GM19324 (cell line): ENCODE measurements around the gene ZFP42.
"Not testable (repeated sequence)": the region's sequence is repeated elsewhere in the genome, so short reads cannot be mapped to it uniquely, and the experiment has no call there.

Experiments used
- ATAC-seq: cut with Tn5 transposase; IDR thresholded peaks from one replicate; pipeline ENCODE4 v1.9.1; 2021; ENCODE audit warnings: mild to moderate bottlenecking, moderate library complexity; ENCODE audit not compliant: unreplicated experiment, low FRiP score

Gene ZFP42

DNA sequence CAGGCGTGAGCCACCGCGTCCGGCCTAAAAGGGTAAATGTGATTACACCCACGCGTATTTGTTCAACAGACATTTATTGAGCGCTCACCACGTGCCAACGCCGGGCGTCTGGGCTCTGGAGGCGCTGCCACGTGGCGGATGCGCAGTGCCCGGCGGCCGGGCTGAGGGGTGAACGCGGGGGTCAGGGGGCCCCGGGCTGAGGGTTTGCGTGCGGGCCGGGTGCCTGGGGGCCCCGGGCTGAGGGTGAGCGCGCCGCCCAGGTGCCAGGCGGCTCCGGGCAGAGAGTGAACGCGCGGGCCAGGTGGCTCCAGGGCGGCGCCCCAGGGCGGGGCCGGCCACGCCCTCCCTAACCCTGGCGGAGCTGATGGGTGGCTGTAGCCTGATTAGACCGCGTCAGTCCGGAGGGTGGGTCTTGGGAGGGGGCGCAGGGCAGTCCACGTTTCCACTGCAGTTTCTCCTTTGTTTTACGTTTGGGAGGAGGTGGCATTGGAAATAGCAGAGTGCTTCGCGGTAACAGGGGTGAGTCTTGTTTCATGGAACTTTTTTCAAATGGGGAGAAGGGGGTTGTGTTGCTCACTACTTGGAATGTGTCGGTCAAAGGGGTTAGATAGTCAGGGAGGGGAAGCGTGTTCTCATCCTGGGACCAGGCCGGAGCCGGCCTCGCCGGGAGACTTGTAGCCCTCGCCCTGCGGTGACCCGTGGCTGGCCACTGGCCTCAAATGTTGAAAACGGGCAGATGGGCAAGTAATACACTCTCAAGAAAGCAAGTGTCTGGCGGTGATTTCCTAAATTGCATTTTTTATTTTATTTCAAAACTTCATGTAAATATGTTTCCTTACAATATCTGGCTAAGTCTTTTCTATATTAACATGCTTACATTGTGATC lies at the start of gene ZFP42:
TSS of gene ZFP42 (plus strand) at position 450 of the 886 bp plus-strand sequence. CDS start 7,037 bp downstream, outside the sequence.
- ATAC-seq: no peak

DNA sequence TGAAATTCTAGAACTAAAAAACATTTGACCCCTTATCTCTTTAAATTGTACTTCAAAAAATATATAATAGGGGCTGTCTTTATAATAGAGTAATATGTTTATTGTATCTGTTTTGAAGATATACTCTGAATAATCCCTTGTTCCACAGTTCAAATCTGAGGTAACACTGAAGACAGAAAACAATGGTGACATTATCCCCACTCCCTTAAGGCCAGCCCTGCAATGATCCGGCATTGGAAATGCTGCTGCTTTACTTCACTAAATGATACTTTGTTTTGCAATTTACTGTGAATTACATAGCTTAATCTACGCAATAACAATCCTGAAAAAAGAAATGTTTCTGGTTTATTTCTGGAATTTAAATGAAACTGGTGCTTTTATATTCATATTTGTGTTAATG lies 34.4 kb upstream of the ZFP42 start:
- no peak for ATAC-seq

GRCh38 chr4:187961961-187962360 lies 33.6 kb upstream of the ZFP42 start:
- ATAC-seq: no peak

GRCh38 chr4:187962926-187963325 lies 32.6 kb upstream of the ZFP42 start:
- ATAC-seq: no peak

- no peak for ATAC-seq
Observed at GRCh38 chr4:187965726-187966125, 29.8 kb upstream of the ZFP42 start.

- ATAC-seq: no peak
Observed at GRCh38 chr4:187972135-187972534, 23.4 kb upstream of the ZFP42 start.

DNA sequence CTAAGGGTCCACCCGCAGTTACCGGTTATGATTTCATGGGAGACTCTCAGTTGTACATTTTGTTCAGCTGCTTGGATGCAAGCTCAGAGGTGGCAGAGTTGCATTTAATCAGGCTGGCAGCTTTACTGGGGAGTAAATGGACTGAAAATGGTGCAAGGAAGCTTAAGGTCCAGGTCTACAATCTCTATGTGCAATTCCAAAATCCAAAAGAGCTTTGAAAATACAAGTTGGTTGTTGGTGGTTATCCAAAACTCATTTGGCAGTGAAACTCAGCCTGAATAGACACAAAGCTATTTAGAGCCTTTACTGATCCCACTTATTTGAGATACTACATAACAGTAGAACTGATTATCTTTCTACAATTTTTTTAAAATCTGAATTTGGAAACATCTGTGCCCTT lies 11.8 kb upstream of the ZFP42 start:
- no peak for ATAC-seq

DNA sequence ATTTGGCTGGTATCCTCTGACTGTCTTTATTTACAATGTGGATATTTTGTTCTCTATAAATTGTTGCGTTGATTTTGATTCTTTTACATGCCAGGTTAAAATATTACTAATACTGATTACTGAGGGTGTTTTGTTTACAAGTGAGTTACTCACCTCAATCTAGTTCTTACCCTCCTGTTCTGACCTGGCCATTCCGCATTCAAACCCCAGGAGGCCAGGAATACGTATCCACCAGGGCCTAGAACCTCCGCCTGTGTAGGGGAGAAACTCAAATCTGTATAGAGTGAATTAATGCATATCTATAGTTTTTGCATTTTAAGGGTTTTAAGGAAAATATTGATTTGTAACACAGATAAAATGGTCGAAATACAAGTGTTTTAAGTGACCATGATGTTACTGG lies 2.6 kb upstream of the ZFP42 start:
- ATAC-seq: no peak

- no peak for ATAC-seq
Observed at GRCh38 chr4:187993827-187994226, 1.7 kb upstream of the ZFP42 start.

DNA sequence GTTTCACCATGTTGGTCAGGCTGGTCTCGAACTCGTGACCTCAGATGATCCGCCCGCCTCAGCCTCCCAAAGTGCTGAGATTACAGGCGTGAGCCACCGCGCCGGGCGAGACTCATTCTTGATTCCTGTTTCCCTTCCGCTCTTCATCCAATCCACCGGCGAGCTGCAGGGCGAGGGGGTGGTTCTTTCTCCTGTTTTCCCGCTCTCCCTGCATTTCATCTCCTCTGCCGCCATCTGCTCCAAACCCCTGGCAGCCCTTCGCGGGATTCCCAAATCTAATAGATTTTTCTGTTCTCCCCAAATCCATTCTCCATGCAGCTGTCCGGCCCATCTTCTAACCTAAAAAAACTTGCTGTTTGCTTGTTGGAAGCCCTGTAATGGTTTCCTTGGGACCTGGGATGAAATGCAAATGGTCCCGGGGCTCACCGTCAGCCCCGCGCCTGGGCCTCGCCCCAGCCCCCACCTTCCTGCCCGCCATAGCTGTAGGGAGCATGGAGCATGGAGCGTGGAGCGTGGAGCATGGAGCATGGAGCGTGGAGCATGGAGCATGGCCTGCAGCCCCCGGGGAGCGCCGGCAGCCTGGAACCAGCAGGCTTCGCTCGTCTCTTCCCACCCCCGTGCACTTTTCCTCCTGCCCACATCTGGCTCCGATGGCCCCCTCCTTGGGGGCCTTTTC lies 1.1 kb downstream of the ZFP42 start:
- no peak for ATAC-seq

GRCh38 chr4:187997991-187998390 lies 2.4 kb downstream of the ZFP42 start:
- ATAC-seq: not testable (repeated sequence)

DNA sequence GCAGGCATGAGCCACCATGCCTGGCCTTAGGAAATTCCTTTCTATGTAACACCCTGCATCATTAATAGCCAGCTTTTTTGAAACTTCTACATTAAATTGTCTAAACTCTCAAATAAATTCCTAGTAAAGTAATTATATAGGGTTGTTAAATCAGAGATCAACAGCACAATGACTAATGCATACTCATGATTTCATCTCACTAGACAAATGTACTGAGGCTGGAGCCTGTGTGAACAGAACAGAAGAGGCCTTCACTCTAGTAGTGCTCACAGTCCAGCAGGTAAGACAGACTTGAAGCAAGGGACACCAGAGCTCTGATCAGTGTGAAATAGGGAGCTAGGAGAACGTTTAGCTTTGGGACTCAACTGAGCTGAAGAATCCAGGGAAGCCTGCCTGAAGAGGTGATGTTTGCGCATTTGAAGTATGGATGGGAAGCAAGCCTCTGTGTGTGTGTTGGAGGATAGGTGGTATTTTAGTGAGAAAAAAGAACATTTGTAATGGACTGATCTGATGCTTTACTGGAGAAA lies 3.9 kb downstream of the ZFP42 start:
- ATAC-seq: no peak

DNA sequence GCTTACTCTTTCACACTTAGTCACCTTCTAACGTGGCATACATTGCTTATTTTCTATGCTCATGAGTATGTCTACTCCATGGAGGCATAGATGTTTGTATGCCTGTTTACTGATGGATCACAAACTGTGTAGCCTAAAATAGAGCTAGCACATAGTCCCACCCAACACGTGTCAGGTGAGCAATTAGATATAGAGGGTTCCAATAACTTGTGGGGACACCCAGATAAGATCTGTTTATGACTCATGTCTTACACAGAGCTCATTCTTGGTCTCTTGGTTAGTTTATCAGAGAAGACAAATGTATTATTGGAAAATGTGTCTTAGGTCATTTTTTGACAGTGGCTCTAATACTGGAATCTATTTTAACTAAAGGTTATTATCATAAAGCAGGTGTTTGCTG lies 6.8 kb downstream of the ZFP42 start:
- no peak for ATAC-seq

DNA sequence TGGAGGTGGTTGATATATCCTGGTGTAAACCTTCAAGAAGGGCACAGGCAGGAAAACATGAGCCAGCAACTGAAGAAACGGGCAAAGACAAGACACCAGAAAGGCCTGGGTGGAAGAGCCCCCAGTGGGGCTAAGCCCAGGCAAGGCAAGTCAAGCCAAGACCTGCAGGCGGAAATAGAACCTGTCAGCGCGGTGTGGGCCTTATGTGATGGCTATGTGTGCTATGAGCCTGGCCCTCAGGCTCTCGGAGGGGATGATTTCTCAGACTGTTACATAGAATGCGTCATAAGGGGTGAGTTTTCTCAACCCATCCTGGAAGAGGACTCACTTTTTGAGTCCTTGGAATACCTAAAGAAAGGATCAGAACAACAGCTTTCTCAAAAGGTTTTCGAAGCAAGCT lies 7.2 kb downstream of the ZFP42 start:
- no peak for ATAC-seq

- no peak for ATAC-seq
Observed at GRCh38 chr4:188005561-188005960, 10.0 kb downstream of the ZFP42 start.

DNA sequence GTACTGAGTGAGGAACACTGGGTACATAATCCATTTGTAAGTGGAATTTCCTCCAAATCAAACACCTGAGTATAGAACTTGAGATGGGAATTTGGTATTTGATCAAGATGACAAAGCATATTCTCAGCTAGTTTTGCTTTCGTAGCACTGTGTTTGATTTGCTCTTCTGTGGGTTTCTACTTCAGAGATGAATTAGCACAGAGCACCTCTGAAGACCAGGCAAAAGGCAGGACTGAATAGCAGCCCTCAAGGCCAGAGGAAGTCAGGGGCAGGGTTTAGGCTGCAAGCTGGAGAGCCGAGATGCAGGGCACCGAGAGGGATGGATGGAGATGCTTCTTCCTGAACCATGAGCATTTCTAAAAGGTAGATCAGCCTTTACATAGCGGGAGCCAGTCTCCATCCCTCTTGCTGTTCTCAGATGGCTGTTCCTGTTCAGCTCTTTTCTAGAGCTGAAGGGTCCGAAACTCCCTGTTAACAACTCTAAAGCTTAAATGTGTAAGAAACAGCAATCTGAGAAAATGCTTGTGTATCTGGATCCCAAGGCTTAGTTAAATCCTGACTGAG lies 10.8 kb downstream of the ZFP42 start:
- no peak for ATAC-seq

GRCh38 chr4:188008377-188008776 lies 12.8 kb downstream of the ZFP42 start:
- ATAC-seq: no peak

DNA sequence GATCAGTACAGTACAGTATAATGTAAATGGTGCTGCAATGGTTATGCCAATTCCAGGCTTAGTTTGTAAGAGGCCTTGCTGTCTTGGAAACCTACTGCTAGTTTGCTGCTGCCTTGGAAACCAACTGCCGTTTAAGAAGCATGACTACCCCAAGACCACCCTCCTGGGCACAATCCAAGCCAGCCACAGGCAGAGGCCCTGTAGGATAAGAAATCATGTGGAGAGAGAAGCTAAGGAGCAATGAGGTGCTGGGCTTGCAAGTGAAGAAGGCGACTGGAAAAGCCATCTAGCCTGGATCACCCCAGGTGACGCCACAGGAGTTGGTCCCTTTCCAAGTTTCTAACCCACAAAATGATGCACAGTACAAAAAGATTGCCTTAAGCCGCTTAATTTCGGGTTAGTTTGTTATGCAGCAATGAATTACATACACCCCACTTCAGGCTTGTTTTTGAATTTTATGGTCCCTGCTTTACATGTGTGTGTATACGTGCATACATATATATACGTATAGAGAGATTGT lies 16.9 kb downstream of the ZFP42 start:
- ATAC-seq: no peak

DNA sequence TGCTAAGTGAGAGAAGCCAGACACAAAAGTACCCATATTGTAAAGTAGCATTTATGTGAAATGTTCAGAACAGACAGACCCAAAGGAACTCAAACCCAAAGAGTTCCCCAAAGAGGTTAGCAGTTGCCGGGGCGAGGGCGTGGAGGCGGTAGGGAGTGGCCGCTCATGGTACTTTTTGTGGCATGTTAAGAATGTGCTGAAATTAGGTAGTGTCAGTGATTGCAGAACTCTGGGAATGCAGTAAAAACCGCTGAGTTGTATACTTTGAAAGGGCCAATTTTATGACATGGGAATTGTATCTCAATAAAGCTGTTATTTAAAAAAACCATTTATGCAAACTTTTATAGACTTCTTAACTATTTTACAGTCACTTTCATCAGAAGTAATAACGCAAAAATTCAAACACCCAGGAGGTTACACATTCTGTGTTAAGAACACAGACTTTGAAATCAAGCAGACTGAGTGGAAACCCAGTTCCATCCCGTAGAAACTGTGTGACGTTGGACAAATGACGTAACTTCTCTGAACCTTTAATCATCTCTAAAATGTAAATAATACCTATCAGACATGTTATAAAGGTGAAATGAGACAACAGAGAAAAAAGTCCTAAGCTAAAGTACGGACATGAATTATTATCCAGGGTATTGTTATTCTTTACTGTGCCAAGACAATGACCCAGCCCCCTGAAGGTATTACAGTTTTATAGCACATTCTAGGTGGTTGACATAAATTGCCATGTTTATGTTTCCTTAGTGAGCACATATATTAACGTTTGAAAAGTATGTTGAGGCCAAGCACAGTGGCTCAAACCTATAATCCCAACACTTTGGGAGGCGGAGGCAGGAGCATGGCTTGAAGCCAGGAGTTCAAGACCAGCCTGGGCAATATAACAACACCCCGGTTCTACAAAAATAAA lies 19.7 kb downstream of the ZFP42 start:
- ATAC-seq: no peak

GRCh38 chr4:188016754-188017153 lies 21.2 kb downstream of the ZFP42 start:
- no peak for ATAC-seq
